BLaER1 treated with 17β-estradiol and CSF1 and Interleukin-3, amounts not matched to agents 10 nM and 100 nM (cell line): ENCODE measurements around the gene TPGS1.

Experiments
- H3K27ac ChIP-seq, 11 experiments: shearing (Covaris generic); formaldehyde crosslinking; 2 replicates each; pipeline ENCODE4 v1.8.1; 2022
- H3K27me3 ChIP-seq, 11 experiments: shearing (Covaris generic); formaldehyde crosslinking; 2 replicates each; pipeline ENCODE4 v1.8.1; 2022
- H3K36me3 ChIP-seq, 11 experiments: shearing (Covaris generic); formaldehyde crosslinking; 2 replicates each; pipeline ENCODE4 v1.8.1; 2022
- H3K4me1 ChIP-seq, 10 experiments: shearing (Covaris generic); formaldehyde crosslinking; 2 replicates each; pipeline ENCODE4 v1.8.1; 2022
- H3K4me2 ChIP-seq, 11 experiments: shearing (Covaris generic); formaldehyde crosslinking; 2 replicates each; pipeline ENCODE4 v1.8.1; 2022
- H3K4me3 ChIP-seq, 10 experiments: shearing (Covaris generic); formaldehyde crosslinking; 2 replicates each; pipeline ENCODE4 v1.8.1; 2022
- H3K9ac ChIP-seq, 11 experiments: shearing (Covaris generic); formaldehyde crosslinking; 2 replicates each; pipeline ENCODE4 v1.8.1; 2022
- H3K9me3 ChIP-seq, 11 experiments: shearing (Covaris generic); formaldehyde crosslinking; replicated peaks in 1 of 11; 2 replicates each; pipeline ENCODE4 v1.8.1; 2022
- H4K20me1 ChIP-seq, 11 experiments: shearing (Covaris generic); formaldehyde crosslinking; 2 replicates each; pipeline ENCODE4 v1.8.1; 2022
- Cebpa-rat ChIP-seq, 11 experiments: shearing (Covaris generic); IDR thresholded peaks; 2 replicates each; pipeline ENCODE4 v1.8.1; 2022

The TPGS1 gene

GRCh38 chr19:497869-498510 is 9.3 kb upstream of the TPGS1 start:
- peaks cover 33 to 56% (median 38%) of the 10 kb centered on the region in 11 experiments for H3K27me3 ChIP-seq
- peak overlapping the region in 5 of 11 experiments; percentile 26 to 64 (median 49); a peak in 6 of 22 replicates for H3K9ac ChIP-seq
- H4K20me1 ChIP-seq, result peaks cover 0 to 7% (median 0%) of the 10 kb centered on the region in 11 experiments; a peak in 2 of 22 replicates
- TF ChIP-seq Cebpa-rat (IDR thresholded peaks at IDR 0.05), result no peak
- peaks cover 0 to 21% (median 7%) of the 10 kb centered on the region in 11 experiments; a peak in 15 of 22 replicates for H3K9me3 ChIP-seq
- H3K4me3 ChIP-seq, result peak overlapping the region in 5 of 10 experiments; percentile 34 to 50 (median 44); a peak in 5 of 20 replicates
- H3K27ac ChIP-seq, result no peak overlapping the region
- H3K36me3 ChIP-seq, result no peaks in the 10 kb centered on the region
- H3K4me2 ChIP-seq, result peak overlapping the region in 9 of 11 experiments; percentile 24 to 83 (median 76); a peak in 17 of 22 replicates
- H3K4me1 ChIP-seq, result peaks cover 6 to 43% (median 30%) of the 10 kb centered on the region in 10 experiments

- Histone ChIP-seq H3K9me3 (peaks cover 0 to 23% (median 3%) of the 10 kb centered on the region in 11 experiments; a peak in 11 of 22 replicates), H3K36me3 (no peaks in the 10 kb centered on the region), H4K20me1 (peaks cover 0 to 7% (median 0%) of the 10 kb centered on the region in 11 experiments; a peak in 2 of 22 replicates), H3K4me3 (peak overlapping the region in 4 of 10 experiments; percentile 34 to 50 (median 45); a peak in 4 of 20 replicates), H3K27me3 (peaks cover 33 to 56% (median 38%) of the 10 kb centered on the region in 11 experiments), H3K9ac (peak overlapping the region in 5 of 11 experiments; percentile 26 to 64 (median 49); a peak in 6 of 22 replicates), H3K27ac (no peak overlapping the region), H3K4me2 (peak overlapping the region in 9 of 11 experiments; percentile 24 to 83 (median 76); a peak in 17 of 22 replicates), H3K4me1 (peaks cover 8 to 48% (median 35%) of the 10 kb centered on the region in 10 experiments)
- no peak for TF ChIP-seq Cebpa-rat (IDR thresholded peaks at IDR 0.05)
Measured at GRCh38 chr19:498511-498891, 8.8 kb upstream of the TPGS1 start.

DNA sequence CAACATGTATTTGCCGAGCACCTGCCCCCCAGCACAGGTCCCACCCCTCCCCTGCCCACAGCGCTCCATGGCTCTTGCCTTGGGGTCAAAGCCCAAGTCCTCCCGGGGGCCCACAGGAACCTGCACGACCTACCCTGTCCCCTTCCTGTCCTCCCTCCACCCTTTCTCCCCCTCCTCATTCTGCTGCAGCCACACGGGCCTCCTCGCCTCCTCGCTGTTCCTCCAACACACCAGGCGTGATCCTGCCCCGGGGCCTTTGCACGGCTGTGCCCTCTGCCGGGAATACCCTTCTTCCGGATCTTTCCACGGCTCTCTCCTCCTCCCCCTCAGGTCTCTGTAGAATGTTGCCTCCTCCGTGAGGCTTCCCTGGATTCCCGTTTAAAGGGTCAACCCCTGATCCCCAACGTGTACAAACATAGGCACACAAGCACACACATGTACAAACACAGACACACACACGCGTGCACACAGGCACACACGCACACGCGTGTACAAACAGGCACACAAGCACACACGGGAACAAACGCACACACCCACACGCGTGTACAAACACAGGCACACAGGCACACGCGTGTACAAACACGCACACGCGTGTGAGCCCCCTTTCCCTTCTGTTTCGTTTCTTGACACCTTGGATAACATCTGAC is 8.2 kb upstream of the TPGS1 start:
- Histone ChIP-seq H3K36me3 (no peaks in the 10 kb centered on the region), H3K4me2 (peak overlapping the region in 1 of 11 experiments; percentile 10; a peak in 4 of 22 replicates), H3K9ac (no peak overlapping the region), H4K20me1 (peaks cover 0 to 7% (median 0%) of the 10 kb centered on the region in 11 experiments; a peak in 2 of 22 replicates), H3K4me1 (peaks cover 8 to 52% (median 35%) of the 10 kb centered on the region in 10 experiments), H3K27ac (no peak overlapping the region), H3K9me3 (peaks cover 0 to 24% (median 3%) of the 10 kb centered on the region in 11 experiments; a peak in 11 of 22 replicates), H3K4me3 (no peak overlapping the region), H3K27me3 (peaks cover 33 to 54% (median 38%) of the 10 kb centered on the region in 11 experiments)
- no peak for TF ChIP-seq Cebpa-rat (IDR thresholded peaks at IDR 0.05)

GRCh38 chr19:501646-502045 is 5.7 kb upstream of the TPGS1 start:
- peak overlapping the region in 5 of 11 experiments; percentile 10 to 69 (median 61); a peak in 9 of 22 replicates for H3K4me2 ChIP-seq

GRCh38 chr19:504616-505015 is 2.7 kb upstream of the TPGS1 start:
- Histone ChIP-seq H4K20me1 (peaks cover 0 to 18% (median 0%) of the 10 kb centered on the region in 11 experiments; a peak in 7 of 22 replicates), H3K9me3 (peaks cover 0 to 24% (median 3%) of the 10 kb centered on the region in 11 experiments; a peak in 11 of 22 replicates), H3K4me2 (0 out of 22 replicates have a peak overlapping the region, but pooled peaks of 1 of the 11 experiments have one; percentile 99), H3K4me1 (peaks cover 34 to 72% (median 54%) of the 10 kb centered on the region in 10 experiments), H3K27me3 (peaks cover 0 to 1% (median under 1%) of the 10 kb centered on the region in 11 experiments; a peak in 11 of 22 replicates), H3K4me3 (no peak overlapping the region), H3K9ac (peak overlapping the region in 1 of 11 experiments; percentile 9; a peak in 1 of 22 replicates), H3K27ac (peak overlapping the region in 6 of 11 experiments; percentile 6 to 98 (median 92); a peak in 7 of 22 replicates), H3K36me3 (peaks cover 0 to 9% (median 7%) of the 10 kb centered on the region in 11 experiments; a peak in 10 of 22 replicates)
- TF ChIP-seq Cebpa-rat (IDR thresholded peaks at IDR 0.05), result no peak

More at GRCh38 chr19:501646-502045, 5.7 kb upstream of the TPGS1 start:
- Histone ChIP-seq H3K27ac (peak overlapping the region in 4 of 11 experiments; percentile 68 to 75 (median 71); a peak in 7 of 22 replicates), H3K27me3 (peaks cover 20 to 29% (median 24%) of the 10 kb centered on the region in 11 experiments), H3K4me1 (peaks cover 19 to 63% (median 44%) of the 10 kb centered on the region in 10 experiments), H3K9me3 (peaks cover 0 to 24% (median 3%) of the 10 kb centered on the region in 11 experiments; a peak in 11 of 22 replicates), H3K9ac (no peak overlapping the region), H3K4me3 (no peak overlapping the region; a peak in 1 of 20 replicates), H3K36me3 (no peaks in the 10 kb centered on the region), H4K20me1 (peaks cover 0 to 7% (median 0%) of the 10 kb centered on the region in 11 experiments; a peak in 2 of 22 replicates)
- TF ChIP-seq Cebpa-rat (IDR thresholded peaks at IDR 0.05), result no peak

GRCh38 chr19:506404-507285 is 652 bp upstream of the TPGS1 start:
- H3K27ac ChIP-seq, result peak overlapping the region; percentile 91 to 98 (median 93)
- peaks cover 0 to 20% (median 3%) of the 10 kb centered on the region in 11 experiments; a peak in 11 of 22 replicates for H3K9me3 ChIP-seq
- no peaks in the 10 kb centered on the region for H3K27me3 ChIP-seq
- H3K4me3 ChIP-seq, result peak overlapping the region; percentile 84 to 97 (median 92)
- no peak for TF ChIP-seq Cebpa-rat (IDR thresholded peaks at IDR 0.05)
- H3K9ac ChIP-seq, result peak overlapping the region; percentile 90 to 99 (median 95)
- H3K4me1 ChIP-seq, result peaks cover 54 to 83% (median 67%) of the 10 kb centered on the region in 10 experiments
- H4K20me1 ChIP-seq, result peaks cover 0 to 31% (median 9%) of the 10 kb centered on the region in 11 experiments; a peak in 14 of 22 replicates
- H3K4me2 ChIP-seq, result peak overlapping the region; percentile 74 to 100 (median 90)
- peaks cover 0 to 12% (median 9%) of the 10 kb centered on the region in 11 experiments; a peak in 10 of 22 replicates for H3K36me3 ChIP-seq

GRCh38 chr19:508204-509150 is 1.2 kb downstream of the TPGS1 start:
- TF ChIP-seq Cebpa-rat (IDR thresholded peaks at IDR 0.05), result no peak
- Histone ChIP-seq H3K36me3 (peaks cover 0 to 13% (median 9%) of the 10 kb centered on the region in 11 experiments; a peak in 12 of 22 replicates), H3K27ac (peak overlapping the region; percentile 91 to 98 (median 93); a peak in 20 of 22 replicates), H3K4me1 (peaks cover 60 to 83% (median 71%) of the 10 kb centered on the region in 10 experiments), H3K4me2 (peak overlapping the region; percentile 90 to 100 (median 99)), H3K4me3 (peak overlapping the region; percentile 84 to 97 (median 92)), H3K9ac (peak overlapping the region; percentile 90 to 99 (median 95)), H3K27me3 (no peaks in the 10 kb centered on the region), H4K20me1 (peaks cover 0 to 49% (median 27%) of the 10 kb centered on the region in 11 experiments; a peak in 20 of 22 replicates), H3K9me3 (peaks cover 0 to 3% (median 0%) of the 10 kb centered on the region in 11 experiments; a peak in 1 of 22 replicates)
